Body of pancreas (tissue), 4 donors: ENCODE measurements around the gene MED12L. TPM values are rescaled to one million over a fixed set of nuclear protein-coding genes. Genes with fewer than 3 reads are reported as not detected.
A peak's percentile ranks its signal among the peaks of the same experiment; 100 is the strongest.

Source experiments
- ATAC-seq: fragments of 150-250 bp; one replicate; pipeline ENCODE4 v1.9.1; 2016
- DNase-seq, 4 donors: peaks; one replicate each; pipeline ENCODE4 v3.0.0-alpha.2; 2019
- H3K27ac ChIP-seq, 4 donors: fragments of 200-600 bp; sonication (generic); 1 replicate in 3 of 4; 2 replicates in 1 of 4; pipeline versions ENCODE4 v1.5.1 to v1.6.1; 2016 to 2019; ENCODE audit warnings: mild to moderate bottlenecking in 1 of 4, mixed read lengths in 1 of 4, moderate library complexity in 1 of 4
- H3K27me3 ChIP-seq, 2 donors: fragments of 200-600 bp; sonication (generic); one replicate each; pipeline ENCODE4 v1.6.0; 2016; ENCODE audit warnings: mild to moderate bottlenecking in 1 of 2
- H3K36me3 ChIP-seq, 2 donors: fragments of 200-600 bp; sonication (generic); replicated peaks in 1 of 2; 2 replicates each; pipeline ENCODE4 v1.5.1; 2016; ENCODE audit warnings: low read depth in 2 of 2; ENCODE audit not compliant: insufficient read depth in 1 of 2
- H3K4me1 ChIP-seq: fragments of 200-600 bp; sonication (generic); one replicate; pipeline ENCODE4 v1.6.0; 2016
- H3K4me3 ChIP-seq, 2 donors: fragments of 200-600 bp; sonication (generic); 1 replicate in 1 of 2; 2 replicates in 1 of 2; pipeline ENCODE4 v1.5.1; 2016 to 2019
- H3K9me3 ChIP-seq, 3 donors: fragments of 200-600 bp; sonication (generic); 1 replicate in 2 of 3; 2 replicates in 1 of 3; pipeline ENCODE4 v1.5.1; 2016
- CTCF ChIP-seq, 7 experiments: fragments of 450-650 bp in 4 of 7; fragments of 200-600 bp in 3 of 7; sonication (generic) in 3 of 7; IDR thresholded peaks; one replicate each; pipeline ENCODE4 v1.5.1; 2016 to 2019; ENCODE audit warnings: antibody characterized with exemption in 7 of 7
- POLR2A ChIP-seq, 3 donors: fragments of 450-650 bp; IDR thresholded peaks; one replicate each; pipeline ENCODE4 v1.6.1; 2016; ENCODE audit warnings: antibody characterized with exemption in 3 of 3, mild to moderate bottlenecking in 2 of 3
- WGBS, 2 donors: methylation state at CpG; one replicate each; pipeline ENCODE4 v1.1.5; 2017; 5-methylcytosine and 5-hydroxymethylcytosine counted together
- intact Hi-C: fragments of 100-400 bp; cut with DNase I; formaldehyde crosslinking; loops from one replicate; pipeline ENCODE4 v1.15.1; 2023
- total RNA-seq, 2 donors: library from RNA; depleted of rRNA; stranded (reverse); fragments of >200 nt; gene quantifications; one replicate each; pipeline ENCODE4 v1.1.0, GENCODE V29; 2016

MED12L gene
- total RNA-seq, 2 donors from 2014 or later, result 0.33 to 0.78 TPM

- no peak overlapping the region for H3K4me3 ChIP-seq
These were observed 191.2 kb downstream of the MED12L start for GRCh38 chr3:151276687-151277042.

GRCh38 chr3:151278230-151278629 lies 192.8 kb downstream of the MED12L start, which contains the start of gene P2RY14:
TSS of gene P2RY14 (minus strand) at chr3:151278542. CDS start at chr3:151214316, 64,226 bp downstream.
- no peak within 1 kb of the TSS for H3K4me3 ChIP-seq
- H3K4me1 ChIP-seq, result no peaks in the 10 kb centered on the region
- no peak for ATAC-seq
- 59 to 68% methylated on average over 4 of the region's 4 CpGs for WGBS, 2 donors
- H3K27ac ChIP-seq, result no peak within 1 kb of the TSS
- H3K9me3 ChIP-seq, result no peaks in the 10 kb centered on the region
- no peaks in the 10 kb centered on the region for H3K36me3 ChIP-seq
- no peak for DNase-seq
- no peaks in the 10 kb centered on the region for H3K27me3 ChIP-seq
- TF ChIP-seq CTCF (IDR thresholded peaks at IDR 0.05) (no peak), POLR2A (IDR thresholded peaks at IDR 0.05) (no peak)
- intact Hi-C loops, result no loop called here

More at GRCh38 chr3:151276687-151277042, 191.2 kb downstream of the MED12L start:
- intact Hi-C loops, result no loop called here
- no peaks in the 10 kb centered on the region for H3K36me3 ChIP-seq
- no peak overlapping the region for H3K27ac ChIP-seq
- H3K9me3 ChIP-seq, result no peaks in the 10 kb centered on the region
- 82 to 86% methylated on average over 6 of the region's 6 CpGs for WGBS, 2 donors
- no peaks in the 10 kb centered on the region for H3K27me3 ChIP-seq
- DNase-seq (no peak), ATAC-seq (no peak)
- no peaks in the 10 kb centered on the region for H3K4me1 ChIP-seq
- TF ChIP-seq CTCF (IDR thresholded peaks at IDR 0.05) (no peak), POLR2A (IDR thresholded peaks at IDR 0.05) (no peak)

GRCh38 chr3:151281671-151282324 lies 196.3 kb downstream of the MED12L start:
- ATAC-seq (no peak), DNase-seq (no peak)
- Histone ChIP-seq H3K4me1 (peaks cover 3% of the 10 kb centered on the region), H3K27ac (no peak overlapping the region), H3K9me3 (no peaks in the 10 kb centered on the region), H3K4me3 (no peak overlapping the region), H3K36me3 (no peaks in the 10 kb centered on the region), H3K27me3 (no peaks in the 10 kb centered on the region)
- 71 to 88% methylated on average over 9 of the region's 9 CpGs for WGBS, 2 donors
- intact Hi-C loops, result loop anchor here (5.0 kb wide), 1 partner anchor 114 kb away; no protein-coding TSS in a partner anchor
- TF ChIP-seq CTCF (IDR thresholded peaks at IDR 0.05) (no peak), POLR2A (IDR thresholded peaks at IDR 0.05) (no peak)

GRCh38 chr3:151282921-151283320 lies 197.5 kb downstream of the MED12L start:
- Histone ChIP-seq H3K9me3 (no peaks in the 10 kb centered on the region), H3K4me3 (no peak overlapping the region), H3K4me1 (peaks cover 3% of the 10 kb centered on the region), H3K27me3 (no peaks in the 10 kb centered on the region), H3K27ac (no peak overlapping the region), H3K36me3 (no peaks in the 10 kb centered on the region)
- no peak for DNase-seq
- 0% methylated on average over 1 of the region's 1 CpG for WGBS, 2 donors
- intact Hi-C loops, result loop anchor here (5.0 kb wide), 1 partner anchor 116 kb away; no protein-coding TSS in a partner anchor
- TF ChIP-seq POLR2A (IDR thresholded peaks at IDR 0.05) (no peak), CTCF (IDR thresholded peaks at IDR 0.05) (peak; percentile 23 to 80 (median 65))
- ATAC-seq, result peak; percentile 77

- no peak overlapping the region for H3K4me3 ChIP-seq
- no peak overlapping the region for H3K27ac ChIP-seq
- intact Hi-C loops, result loop anchor here (5.0 kb wide), 1 partner anchor 116 kb away; no protein-coding TSS in a partner anchor
- H3K36me3 ChIP-seq, result no peaks in the 10 kb centered on the region
- H3K27me3 ChIP-seq, result no peaks in the 10 kb centered on the region
- no peak for ATAC-seq
- WGBS, 2 donors, result 38 to 39% methylated on average over 4 of the region's 4 CpGs
- H3K4me1 ChIP-seq, result peaks cover 3% of the 10 kb centered on the region
- H3K9me3 ChIP-seq, result no peaks in the 10 kb centered on the region
- no peak for DNase-seq
- TF ChIP-seq CTCF (IDR thresholded peaks at IDR 0.05) (no peak), POLR2A (IDR thresholded peaks at IDR 0.05) (no peak)
These were observed 197.9 kb downstream of the MED12L start for GRCh38 chr3:151283387-151283786.
